NCI-H524 (cell line): Measurements from ENCODE around the gene IGSF3.
"Not testable (repeated sequence)": the region's sequence is repeated elsewhere in the genome, so short reads cannot be mapped to it uniquely, and the experiment has no call there.

Experiments
- DNase-seq, 2 experiments: peaks; one replicate each; lab custom pipeline; 2025; lab: John Stamatoyannopoulos, UW

IGSF3 gene

DNA sequence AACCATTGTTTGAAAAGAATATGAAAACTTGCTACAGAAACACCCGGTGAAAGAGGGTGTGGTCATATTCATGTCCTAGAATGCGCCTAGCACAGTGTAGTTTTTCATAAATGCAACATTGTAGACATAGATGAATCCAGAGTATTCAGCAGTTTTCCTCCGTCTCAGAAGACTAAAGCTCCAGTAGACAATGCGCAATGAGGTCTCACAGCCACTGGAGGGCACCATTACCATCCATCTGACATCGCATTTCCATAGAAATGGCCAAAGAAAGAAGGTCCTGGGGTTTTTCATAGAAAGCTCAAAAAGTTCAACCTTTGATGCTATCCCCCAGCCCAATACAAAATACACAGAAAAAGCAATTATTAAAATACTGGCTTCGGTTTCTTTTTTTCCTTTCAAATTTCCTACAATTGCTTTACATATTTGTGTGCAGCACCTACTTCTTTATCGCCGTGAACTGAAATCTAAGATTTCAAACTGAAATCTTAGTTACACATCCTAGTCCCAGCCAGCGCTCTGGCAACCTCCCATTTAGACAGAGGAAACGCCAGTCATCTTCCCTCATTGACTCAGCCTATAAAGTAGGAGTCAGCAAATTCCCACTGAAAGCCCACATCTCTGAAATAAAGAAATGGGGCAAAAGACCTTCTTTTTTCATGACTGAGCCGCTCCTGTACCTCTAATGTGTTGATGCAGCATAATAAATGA lies 92.8 kb downstream of the IGSF3 start:
- DNase-seq: peak in 1 of 2 experiments; percentile 67

DNA sequence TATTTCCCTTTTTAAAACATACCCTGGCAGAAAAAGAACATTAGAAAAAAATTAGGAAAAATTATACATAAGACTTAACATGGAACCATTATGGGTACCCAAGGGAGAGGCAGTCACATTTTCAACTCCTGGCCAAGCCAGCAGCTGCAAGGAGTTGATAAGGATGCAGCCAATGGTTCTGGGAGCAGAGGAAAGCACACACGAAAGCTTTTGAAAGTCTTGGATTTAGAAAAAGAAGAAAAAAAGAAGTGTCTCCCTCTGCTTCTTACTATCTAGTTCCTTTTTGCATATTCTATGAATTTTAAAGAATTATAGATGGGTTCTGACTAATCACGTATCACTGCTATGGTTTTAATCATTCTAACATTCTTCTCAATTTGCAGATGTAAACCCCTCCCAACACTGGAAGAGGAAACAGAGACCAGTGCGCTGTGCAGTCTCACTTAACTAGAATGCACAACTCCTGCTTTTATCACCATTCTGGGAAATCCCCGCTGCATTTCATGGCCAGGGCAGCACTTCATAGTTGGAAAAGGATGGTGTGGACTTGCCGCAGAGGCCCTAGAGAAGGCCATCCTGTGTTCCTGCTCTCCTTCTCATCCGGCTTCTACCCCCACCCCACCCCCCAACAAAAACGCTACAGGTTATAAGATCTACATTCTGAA lies 94.0 kb downstream of the IGSF3 start:
- DNase-seq: no peak

DNA sequence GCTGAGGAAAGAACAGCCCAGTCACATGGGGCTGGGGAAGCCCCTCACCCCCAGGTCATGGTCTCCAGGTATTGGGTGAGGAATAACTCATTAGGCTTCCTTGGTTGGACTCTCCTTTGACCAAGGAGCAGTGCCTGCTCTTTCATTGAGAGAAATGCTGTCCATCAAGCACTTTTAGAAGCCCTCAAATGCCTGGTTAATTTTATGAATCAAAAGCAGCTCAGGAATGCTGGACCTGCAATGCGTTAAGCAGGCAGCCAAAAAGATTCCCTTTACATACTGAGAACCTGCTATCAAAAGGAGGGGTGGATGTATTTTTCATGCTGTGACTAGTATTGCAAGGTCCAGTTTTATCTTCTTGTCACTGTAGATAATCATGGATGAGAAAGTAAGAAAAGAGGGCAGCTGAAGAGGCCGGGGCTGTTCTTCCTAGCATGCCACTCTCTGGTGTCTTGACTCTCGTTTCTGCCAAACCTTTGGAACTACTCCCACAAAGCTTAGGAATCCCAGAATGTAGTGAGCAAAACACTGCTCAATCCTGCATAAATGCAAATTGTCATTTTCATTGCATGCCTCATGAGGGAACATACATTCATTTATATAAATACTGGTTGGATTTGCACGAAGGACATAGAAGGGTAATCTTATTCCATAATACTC lies 94.6 kb downstream of the IGSF3 start:
- no peak for DNase-seq

DNA sequence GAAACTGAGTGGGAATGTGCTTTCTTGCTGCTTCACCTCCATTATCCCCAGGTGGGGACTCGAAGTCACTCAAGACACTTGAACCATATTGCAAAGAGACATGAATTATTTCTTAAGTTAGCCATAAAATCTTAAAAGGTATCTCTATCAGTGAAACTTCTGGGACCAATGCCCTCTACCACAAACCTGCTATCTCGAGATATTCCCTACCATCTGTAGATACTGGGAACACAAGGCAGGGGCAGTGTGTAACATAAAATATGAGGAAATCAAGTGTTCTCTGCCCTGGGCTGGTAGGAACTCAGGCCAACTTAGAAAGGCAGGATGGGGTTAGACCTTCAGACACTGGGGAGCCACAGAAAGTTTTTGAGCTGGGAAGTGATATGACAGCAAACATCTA lies 95.4 kb downstream of the IGSF3 start:
- DNase-seq: no peak

DNA sequence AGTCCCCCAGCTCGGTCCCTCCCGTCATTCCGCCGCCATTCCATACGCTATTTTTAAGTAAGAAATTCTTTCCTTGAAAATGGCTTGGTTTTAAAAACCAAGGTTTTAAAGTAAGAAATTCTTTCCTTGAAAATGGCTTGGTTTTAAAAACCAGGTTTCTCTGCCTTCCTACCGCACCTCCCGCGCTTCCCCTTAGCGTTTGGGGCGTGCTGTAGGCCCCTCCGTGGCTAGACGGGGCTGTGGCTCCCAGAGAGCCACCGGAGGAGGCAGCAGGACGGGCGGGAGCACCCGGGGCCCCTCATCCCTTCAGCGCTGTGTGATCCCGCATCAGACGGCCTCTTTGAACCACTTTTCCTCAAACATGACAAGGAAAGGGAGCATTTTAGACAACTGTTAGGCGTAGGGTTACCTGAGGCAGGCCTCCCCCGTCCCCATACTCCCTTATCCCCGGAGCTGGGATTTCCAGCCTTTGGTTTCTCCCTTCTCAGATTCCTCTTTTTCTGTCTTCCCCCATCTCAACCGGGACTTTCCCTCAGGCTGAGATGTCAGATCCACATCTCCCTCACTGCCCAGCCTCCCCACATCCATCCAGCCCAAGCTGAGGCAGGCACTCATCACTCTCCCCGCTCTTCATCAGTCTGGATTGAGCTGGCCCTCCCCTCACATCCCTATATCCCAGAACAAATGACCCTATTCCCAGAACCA lies 96.2 kb downstream of the IGSF3 start:
- DNase-seq: no peak

DNA sequence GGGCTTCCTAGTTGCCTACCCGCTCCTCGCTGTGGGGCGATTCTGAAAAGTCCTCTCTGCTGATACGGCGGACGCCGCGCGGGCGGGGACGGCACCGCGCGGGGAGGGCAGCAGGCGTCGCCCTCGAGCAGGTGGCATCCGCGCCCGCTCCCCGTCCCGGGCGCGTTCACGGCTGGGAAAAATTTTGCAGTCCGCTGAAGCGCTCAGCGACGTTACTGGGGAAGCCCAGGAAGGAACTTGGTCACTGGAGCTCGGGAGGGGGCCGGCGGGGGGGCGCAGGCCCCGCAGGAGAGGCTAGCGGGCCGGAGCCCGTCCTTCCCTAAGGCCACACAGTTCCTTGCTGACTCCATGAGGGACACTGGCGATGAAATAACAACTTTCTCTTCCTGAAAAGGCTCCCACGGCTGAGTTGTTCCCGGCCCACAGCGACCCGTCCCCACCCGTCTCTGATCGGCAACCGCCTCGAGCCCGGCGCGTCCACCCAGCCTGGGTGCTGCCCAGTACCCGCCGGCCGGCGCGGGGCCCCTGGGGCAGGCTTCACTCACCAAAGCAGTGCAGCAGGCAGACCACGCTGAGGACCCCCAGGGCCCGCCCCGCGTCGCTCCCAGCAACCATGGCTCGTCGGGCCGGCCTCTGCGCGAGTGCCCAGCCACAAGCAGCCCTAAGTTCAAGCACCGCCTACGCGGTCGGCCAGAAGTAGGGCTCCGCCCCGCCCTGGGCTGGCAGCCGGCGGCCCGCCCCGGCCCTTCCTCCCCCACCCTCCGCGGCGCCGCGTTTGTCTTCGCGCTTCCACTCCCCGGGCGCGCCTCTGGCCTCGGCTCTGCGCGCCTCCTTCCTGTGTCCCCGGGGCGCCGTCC lies 96.9 kb downstream of the IGSF3 start, which contains the start of gene CD58:
Gene CD58, minus strand, starts transcription at position 669 of the 857 bp plus-strand sequence. Its CDS starts 54 bp downstream, at position 615.
- DNase-seq: peak; percentile 60 to 84

DNA sequence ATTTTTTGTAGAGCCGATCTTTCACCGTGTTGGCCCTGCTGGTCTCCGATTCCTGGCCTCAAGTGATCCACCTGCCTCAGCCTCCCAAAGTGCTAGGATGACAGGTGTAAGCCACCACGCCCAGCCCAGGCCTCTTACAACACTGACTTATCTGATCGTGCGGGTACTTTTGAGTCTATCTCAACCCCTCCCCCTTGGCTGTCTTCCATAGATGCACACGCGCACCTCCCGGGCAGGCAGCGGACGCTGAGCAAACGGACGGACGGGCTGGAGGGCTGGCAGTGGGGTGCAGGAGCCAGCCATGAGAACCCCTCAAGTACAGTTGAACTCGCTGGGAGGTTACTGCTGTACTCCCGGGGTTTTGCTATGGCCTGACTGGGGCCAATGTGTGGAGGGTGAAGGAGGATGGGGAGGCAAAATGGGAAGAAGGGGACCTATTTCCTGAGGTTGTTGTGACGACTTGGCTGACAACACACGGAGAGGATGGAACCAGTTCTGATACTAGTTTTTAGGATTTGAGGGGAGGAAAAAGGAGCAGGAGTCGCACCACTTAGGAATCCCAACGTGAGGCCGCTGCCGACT lies 97.7 kb downstream of the IGSF3 start:
- DNase-seq: peak in 1 of 2 experiments; percentile 43

DNA sequence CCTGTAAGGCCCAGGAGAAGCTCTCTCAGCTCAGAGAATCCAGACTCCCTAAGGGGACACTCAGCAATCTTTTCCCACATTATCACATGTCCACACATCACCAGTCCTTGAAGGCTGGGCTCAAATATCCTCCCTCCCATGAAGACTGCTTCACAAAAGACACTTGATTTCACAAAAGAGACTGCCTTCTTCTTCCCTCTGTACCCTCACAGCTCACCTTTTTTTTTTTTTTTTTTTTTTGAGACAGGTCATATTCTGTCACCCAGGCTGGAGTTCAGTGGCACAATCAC lies 98.2 kb downstream of the IGSF3 start:
- no peak for DNase-seq

DNA sequence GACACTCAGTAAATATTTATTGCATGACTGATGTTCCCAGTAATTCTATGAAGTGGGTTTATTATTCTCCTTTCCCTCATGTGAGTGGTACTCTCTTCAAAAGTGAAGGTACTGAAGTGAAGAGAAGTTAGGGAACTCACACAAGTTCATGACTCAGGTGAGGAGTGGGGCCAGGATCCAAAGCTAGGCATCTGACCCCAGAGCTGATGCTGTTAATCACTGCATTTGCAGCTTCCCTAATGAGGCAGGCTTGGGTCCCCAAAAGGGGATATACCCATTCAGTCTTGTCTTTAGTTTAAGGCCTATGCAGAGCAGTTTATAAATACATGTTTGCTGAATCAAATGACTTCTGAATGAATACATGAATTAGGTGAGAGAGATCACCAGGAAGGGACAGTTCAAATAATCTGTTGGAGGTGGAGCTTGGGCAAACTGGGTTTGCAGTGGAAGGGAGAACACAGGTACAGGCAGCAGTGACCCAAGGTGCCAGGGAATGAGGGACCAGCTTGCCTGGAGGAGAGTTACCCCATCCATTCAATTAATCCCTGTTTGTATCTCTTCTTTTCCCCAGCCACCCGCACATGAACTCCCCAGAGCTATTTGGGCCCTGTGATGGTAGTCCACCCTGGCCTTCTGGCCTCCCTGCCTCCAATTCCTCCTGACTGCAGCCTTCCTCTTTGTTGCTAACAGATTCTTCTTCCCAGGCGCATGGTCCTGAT lies 98.7 kb downstream of the IGSF3 start:
- no peak for DNase-seq

DNA sequence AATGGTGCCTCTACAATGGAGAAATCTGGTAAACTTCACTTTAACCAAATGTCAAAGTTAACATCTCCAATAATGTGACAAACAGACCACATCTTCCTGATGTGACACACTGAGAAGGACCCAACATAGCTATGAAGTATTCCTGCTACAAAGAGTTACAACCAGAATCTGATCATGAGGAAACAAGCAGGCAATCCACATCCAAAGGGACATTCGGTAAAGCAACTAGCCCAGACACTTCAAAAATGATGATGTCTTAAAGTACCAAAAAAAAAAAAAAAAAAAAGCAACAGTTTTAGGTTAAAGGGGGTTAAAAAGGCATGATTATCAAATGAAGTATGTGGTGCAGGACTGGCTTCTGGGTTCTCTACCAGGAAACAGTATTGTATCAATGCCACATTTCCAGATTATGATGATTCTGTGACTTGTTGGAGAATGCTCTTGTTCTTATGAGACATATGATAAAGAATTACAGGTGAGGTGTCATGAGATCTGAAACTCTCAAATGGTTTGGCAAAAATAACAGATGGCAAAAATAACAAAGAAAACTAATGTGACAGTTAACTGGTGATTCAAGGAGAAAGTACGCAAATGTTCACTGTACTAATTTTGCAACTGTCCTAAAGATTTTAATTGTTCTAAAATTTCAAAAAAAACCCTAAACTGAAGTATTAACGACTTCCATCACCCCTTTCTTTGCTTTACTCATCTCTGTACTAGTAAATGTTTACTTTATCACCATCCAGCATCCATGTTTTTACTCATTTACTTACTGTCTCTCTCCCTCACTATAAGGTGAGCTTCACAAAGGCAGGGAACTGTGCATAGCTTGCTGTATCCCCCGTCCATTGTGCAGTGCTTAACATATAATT lies 99.5 kb downstream of the IGSF3 start:
- DNase-seq: no peak

DNA sequence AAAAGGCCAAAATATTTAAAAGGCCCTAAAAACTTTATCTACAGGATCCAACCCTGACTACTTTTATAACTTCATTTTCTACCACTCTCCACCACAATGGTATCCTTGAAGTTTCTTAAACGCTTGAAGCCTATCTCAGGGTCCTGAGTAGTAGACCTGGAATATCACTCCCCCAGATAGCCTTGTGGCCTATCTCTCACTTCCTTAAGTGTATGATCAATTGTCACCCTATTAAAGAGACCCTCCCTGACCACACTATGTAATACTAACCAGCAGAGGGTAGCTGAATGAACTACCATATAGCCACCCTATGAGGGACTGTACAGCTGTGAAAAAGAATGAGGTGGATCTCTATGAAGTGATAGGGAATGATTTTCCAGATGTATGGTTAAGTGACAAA lies 102.3 kb downstream of the IGSF3 start:
- DNase-seq: no peak

DNA sequence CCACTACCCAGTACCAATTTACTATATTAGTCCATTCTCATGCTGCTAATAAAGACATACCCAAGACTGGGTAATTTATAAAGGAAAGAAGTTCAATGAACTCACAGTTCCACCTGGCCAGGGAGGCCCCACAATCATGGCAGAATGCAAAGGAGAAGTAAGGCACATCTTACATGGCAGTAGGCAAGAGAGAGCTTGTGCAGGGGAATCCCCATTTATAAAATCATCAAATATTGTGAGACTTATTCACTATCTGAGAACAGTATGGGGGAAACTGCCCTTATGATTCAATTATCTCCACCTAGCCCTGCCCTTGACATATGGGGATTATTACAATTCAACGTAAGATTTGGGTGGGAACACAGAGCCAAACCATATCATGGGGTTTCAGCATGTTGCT lies 103.1 kb downstream of the IGSF3 start:
- DNase-seq: no peak

DNA sequence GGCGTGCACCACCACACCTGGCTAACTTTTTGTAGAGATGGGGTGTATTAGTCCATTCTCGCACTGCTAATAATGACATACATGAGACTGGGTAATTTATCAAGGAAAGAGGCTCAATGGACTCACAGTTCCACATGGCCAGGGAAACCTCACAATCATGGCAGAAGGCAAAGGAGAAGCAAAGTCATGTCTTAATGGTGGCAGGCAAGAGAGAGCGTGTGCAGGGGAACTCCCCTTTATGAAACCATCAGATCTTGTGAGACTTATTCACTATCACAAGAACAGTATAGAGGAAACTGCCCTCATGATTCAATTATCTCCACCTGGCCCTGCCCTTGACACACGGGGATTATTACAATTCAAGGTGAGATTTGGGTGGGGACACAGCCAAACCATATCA lies 105.1 kb downstream of the IGSF3 start:
- not testable (repeated sequence) for DNase-seq

DNA sequence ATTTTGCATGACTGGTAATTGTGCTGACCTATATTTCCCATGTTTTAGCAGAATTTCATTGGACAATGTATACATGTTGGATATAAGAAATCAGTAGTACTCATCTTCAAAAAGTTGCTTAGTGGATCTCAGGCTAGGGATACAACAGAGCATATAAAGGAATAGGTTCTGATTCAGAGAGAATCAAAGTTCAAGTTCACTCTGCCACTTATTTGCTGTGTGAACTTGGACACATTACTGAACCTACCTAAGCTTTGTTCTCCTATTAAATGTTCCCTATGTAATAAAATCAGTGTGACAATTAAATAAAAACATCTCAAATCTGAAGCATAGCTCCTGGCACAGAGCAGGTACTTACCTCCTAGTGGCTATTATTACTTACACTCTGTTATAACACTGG lies 106.0 kb downstream of the IGSF3 start:
- DNase-seq: no peak

DNA sequence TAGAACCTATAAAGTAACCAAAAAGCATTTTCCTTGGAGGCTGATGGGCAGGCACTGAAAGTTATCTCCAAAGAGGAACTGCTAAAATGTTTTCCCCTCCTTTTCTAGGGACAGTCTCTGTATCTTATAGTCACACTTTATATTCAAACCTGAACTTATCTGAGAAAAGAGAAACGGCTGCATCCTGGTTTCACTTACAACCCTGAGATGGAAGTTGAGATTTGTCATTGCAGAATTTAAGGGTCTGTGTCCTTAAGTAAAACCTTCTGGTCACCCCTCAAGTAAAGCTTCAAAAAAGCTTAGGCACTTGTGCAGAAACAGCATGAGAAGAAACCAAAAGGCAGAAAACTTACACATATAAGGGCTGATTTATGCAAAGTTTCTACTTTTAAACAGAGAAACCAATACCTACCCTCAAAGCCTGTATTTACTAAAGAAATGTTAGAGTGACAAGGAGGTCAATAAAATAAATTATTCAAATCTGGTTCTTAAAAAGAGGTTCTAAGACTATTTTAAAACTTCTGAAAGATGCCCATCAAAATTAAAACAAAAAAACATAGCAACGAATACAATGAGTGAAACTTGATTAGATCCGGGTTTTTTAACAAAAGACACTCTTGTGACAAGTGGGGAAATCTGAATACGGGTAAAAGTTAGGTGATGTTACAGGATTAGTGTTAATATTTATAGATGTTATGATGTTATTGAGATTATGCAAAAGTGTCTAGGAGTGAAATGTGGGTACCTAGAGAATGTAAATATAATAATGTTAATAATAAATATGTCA lies 106.6 kb downstream of the IGSF3 start:
- no peak for DNase-seq

DNA sequence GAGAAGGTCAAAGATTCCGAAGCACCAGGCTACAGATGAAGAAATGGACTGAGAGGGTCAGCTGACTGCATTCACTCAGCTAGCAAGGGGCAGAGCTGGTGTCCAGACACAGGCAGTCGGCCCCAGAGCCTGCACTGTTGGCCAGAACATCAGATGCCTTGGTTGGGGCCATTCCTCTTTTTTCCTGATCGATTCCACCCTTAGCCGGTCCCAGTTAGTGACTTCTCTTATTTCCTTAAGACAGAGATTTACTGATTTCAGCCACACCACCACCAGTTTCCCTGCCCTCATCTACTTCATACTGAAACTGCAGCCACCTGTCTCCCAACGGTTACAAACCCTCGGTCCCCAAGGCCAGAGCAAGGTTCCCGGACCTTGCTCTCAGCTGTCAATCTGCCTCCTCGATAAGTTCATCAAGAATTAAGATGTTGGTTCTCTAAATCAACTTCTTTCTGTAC lies 108.2 kb downstream of the IGSF3 start:
- DNase-seq: no peak

DNA sequence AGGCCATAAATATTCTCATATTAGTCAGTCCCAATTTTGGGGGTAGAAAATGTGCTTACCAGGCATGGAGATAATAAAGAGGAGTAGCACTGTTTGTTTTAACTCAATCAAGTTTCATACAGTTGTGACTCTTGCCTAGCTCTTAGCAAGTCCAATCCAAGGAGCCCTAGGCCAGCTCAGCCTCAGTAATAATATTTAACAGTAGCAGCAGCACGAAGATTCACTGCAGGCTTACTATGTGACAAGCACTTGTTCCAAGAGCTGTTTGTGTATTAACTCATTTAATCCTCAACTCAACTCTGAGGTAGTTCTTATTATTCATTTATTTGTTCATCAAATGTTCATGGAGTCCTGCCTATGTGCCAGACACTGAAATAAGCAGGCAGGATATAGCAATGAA lies 109.0 kb downstream of the IGSF3 start:
- no peak for DNase-seq

DNA sequence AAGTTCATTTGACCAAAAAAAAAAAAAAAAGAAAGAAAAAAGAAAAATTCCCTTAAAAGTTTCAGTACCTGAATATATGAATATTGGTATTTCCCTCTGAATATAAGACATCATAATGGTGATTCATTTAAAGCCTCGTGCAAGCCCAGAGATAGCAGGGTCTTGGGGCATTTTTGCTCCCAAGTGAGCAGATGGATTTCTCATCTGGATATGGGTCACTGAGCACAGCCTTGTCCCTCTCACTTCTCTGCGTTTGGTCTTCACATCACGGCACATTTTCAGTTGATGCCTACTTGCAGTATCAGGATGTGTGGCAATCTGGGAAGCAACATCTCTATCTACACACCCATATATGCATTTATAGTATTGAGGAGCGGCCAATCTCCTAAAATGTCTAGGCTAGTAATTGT lies 109.4 kb downstream of the IGSF3 start:
- DNase-seq: no peak
